ENCODE data around the gene CCDC8. TPM values are rescaled to one million over a fixed set of nuclear protein-coding genes. Genes with fewer than 3 reads are reported as not detected.
"Not testable (repeated sequence)": the region's sequence is repeated elsewhere in the genome, so short reads cannot be mapped to it uniquely, and the experiment has no call there.

Gene CCDC8
- total RNA-seq, 1 donor from 2014 or later: not detected

DNA sequence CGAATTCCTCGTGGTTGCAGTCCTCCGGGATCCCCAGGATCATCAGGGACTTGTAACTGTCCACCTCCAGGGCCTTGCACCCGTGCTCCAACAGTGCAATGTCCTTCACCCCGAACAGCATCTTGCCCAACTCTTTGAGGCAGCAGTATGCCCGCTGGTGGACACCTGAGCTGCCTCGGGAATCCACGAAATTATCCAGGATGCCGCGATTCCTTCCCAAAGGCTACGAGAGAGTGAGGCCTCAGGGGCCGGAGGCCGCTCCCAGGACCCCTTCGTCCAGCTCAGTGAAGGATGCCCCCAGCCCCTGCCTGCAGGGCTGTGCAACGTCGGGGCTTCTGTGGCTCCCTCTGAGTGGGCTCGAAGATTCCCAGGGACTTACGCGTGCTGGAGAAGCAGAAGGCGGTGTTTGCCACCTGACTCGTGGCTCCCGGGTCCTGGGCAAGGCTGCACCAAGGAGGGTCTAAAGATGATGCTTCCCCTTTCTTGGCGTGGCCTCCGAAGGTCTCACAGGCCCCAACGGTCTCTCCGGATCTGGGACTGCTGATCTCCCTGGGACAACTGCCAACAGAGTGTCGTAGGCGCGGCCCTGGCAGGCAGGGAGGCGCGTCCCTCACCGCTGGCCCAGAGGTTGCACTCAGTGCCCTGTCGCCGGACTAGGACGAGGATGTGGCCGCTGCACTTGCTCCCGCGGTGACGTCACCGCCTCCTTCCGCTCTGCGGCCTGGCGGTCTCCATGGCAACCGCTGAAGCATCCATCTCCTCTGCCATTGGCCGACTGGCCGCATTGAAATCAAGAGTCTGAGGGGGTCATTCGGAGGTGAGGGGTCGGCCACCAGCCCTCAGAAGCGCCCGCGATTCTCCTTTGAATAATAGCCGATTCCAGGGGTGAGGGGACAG, 15.1 kb upstream of the CCDC8 start, which contains the start of gene PNMA8C:
Gene PNMA8C, minus strand, starts transcription at position 698 of the 897 bp plus-strand sequence. Its CDS starts 577 bp downstream, at position 121.
- intact Hi-C loops (cut with micrococcal nuclease): no loop called here

DNA sequence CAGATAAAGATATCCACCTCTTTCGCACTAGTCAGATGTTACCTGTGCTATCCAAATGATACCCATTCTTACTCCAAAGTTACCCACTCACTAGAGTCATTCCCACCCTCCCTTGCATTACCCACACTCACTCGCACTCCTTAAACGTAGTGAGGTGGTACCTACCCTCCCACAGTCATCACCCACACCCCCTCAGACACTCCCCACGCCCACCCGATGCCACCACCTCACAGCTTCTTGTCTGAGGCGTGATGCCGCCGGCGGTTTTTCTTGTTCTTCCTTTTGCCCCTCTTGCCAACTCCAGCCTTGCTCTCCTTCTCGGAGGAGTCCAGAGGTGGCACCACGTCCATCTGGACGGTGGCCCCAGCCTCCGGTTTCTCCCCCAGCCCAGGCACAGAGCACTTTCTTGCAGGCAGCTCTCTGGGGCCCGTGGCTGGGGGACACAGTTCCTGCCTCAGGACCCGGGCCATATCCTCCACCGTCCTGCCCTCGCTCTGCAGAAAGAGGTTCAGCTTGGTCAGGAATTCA, 14.2 kb upstream of the CCDC8 start:
- intact Hi-C loops (cut with micrococcal nuclease): no loop called here

DNA sequence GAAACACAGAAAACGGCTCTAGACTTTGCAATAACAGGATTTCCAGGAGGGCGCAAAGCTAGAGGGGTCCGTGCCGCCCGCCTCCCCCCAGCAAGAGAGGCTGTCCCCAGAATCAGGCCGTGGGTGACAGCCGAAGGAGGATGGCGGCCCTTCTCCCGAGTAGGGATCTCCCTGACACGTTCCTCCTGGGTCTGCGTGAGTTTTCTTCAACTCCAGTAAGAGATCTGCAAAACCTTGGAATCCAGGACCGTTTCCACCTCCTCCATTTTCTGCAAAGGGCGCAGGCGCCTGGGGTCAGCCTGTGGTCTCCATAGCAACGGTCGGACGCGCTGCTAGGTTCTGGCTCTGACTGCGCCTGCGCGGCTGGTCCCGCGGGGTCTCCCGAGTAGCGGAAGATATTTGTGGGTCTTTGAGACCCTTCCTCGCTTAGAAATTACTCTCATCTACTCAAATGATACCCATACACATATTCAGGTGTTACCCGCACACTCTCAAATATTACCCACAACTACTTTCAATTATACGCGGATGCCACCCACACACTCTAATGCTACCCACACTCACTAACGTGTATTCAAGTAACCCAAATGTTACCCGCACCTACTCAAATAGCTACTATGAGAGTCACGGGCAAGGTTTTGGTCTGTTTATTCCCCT, 13.3 kb upstream of the CCDC8 start:
- intact Hi-C loops (cut with micrococcal nuclease): no loop called here

DNA sequence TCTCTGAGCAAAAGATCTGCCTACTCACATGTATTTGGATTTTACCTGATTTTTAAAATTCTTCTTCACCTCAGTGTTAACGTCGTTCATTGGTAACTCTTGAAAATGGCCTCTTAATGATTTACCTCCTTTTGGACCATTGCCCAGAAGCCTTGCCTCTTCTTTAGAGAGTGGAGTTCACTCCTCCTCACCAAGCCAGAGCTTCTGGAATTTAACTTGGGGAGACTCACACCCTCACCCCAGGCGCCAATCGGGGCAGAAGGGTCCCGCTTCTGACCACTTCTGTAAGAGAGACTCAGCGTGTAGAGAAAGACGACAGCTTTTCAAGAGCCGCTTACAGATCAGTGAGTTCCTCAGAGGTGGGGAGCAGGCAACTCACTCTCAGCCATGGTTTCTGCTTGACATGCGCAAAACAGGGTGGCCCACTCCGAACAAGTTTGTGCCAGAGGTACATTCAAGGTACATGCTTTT, 12.7 kb upstream of the CCDC8 start:
- intact Hi-C loops (cut with micrococcal nuclease): no loop called here

DNA sequence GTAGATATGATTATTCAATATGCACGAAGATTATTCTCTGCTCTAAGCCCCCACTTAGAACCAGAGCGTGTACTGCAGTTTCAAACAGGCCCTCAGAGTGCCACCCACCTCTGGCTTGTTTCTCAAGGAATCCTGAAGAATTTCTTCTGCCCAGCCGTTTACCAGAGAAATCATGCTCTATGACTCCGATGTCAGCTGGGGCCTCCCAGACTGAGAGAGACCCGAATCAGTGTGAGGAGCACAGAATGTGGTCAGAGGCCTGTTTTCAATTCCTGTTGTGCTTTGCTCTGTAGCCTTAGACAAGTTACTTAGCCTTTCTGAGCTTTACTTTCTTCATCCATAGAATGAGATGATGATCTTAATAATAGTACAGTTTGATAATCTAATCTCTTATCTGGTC, 9.8 kb upstream of the CCDC8 start:
- intact Hi-C loops (cut with micrococcal nuclease): no loop called here

DNA sequence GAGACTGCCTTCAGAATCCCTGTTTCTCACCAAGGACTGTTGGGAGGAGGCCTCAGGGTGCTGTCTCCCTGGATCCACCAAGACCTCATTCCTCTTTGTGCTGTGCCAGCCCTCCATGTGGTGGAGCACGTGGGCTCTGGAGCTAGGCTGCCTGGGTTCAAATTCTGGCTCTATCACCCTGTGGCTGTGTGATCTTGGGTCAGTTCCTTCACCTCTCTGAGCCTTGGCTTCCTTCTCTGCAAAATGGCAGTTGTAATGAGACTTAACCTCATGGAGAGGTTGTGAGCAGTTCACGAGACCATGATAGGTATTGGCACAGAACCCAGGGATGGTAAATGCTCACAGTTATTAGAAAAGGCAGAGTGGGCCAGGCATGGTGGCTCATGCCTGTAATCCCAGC, 9.0 kb upstream of the CCDC8 start:
- intact Hi-C loops (cut with micrococcal nuclease): no loop called here

DNA sequence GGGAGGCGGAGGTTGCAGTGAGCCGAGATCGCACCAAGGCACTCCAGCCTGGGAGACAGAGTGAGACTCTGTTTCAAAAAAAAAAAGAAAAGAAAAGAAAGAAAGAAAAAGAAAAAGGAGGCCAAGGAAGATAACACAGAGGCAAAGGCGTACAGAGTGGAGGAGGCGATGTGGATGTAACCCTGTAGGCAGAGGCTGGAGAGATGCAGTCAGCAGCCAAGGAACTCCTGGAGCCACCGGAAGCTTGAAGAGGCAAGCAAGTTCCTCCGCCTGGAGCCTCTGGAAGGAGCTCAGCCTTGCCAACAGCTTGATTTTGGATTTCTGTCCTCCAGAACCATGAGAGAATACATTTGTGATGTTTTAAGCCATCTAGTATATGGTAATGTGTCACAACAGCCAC, 6.7 kb upstream of the CCDC8 start:
- intact Hi-C loops (cut with micrococcal nuclease): no loop called here

DNA sequence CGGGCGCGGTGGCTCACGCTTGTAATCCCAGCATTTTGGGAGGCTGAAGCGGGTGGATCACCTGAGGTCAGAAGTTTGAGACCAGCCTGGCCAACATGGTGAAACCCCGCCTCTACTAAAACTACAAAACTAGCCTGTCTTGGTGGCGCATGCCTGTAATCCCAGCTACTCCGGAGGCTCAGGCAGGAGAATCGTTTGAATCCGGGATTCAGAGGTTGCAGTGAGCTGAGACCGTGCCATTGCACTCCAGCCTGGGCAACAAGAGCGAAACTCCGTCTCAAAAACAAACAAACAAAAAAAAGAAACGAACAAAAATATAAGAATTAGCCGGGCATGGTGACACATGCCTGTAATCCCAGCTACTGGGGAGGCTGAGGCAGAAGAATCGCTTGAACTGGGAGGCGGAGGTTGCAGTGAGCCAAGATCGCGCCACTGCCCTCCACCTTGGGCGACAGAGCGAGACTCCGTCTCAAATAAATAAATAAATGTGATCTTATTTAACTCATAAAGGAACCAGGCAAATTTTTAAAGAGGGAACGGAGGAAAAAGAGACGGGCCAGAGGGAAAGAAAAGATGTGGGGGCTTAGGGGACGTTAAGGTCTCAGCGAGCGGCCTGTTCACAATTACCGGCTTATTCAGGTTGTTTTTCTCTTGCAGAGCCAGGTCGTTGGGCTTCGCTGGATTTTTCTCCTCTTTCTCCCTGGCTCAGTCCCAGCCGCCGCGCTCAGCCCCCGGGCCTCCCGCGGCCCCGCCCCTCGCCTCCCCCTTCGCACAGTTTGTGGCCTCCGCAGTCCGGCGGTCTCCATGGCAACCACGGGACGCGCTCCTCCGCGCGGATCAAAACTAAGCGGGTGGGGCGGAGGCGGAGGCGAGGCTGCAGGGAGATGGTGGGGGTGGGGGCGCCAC, 2.7 kb upstream of the CCDC8 start:
- intact Hi-C loops (cut with micrococcal nuclease): not testable (repeated sequence)

DNA sequence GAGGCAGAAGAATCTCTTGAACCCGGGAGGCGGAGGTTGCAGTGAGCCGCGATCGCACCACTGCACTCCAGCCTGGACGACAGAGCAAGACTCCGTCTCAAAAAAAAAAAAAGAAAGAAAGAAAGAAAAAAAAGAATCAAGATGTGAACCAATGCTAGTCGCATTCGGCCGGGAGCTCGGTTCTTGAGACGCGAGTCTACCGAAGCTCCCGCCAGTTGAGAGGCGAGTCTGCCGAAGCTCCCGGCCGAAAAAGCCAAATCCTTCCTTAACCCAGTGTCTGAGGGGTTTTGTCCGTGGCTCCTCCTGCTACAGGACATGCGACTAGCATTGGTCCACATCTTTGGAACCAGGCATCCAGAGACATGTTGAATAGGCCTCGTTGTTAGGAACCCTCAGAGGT, 1.5 kb upstream of the CCDC8 start:
- intact Hi-C loops (cut with micrococcal nuclease): not testable (repeated sequence)

DNA sequence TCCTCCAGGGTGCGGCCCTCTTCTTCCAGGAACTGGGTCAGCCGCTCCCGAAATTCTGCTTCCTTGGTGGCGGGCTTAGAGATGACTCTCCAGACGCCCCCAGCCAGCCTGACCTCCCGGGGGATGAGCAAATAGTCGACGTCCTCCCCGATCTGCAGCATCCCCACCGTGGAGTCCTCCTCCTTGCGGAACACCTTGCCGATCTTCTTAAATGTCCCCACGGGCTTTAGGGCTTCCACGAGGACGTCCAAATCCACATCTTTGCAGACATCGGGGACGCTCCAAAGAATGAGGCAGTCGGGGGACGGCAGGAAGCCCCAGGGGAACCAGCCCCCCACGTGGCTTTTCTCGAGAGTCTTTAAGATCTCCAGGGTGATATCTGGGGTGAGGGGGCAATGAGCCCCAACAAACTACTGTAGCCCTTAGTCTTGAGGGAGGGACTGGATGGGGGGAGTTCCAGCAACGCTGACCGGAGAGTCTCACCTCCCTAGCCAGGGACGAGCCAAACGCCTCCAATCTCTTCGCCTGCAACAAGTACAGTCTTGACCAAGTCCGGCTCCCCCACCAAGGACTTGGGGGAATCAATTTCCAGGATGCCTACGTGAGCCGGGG, 608 bp downstream of the CCDC8 start:
- intact Hi-C loops (cut with micrococcal nuclease): no loop called here

DNA sequence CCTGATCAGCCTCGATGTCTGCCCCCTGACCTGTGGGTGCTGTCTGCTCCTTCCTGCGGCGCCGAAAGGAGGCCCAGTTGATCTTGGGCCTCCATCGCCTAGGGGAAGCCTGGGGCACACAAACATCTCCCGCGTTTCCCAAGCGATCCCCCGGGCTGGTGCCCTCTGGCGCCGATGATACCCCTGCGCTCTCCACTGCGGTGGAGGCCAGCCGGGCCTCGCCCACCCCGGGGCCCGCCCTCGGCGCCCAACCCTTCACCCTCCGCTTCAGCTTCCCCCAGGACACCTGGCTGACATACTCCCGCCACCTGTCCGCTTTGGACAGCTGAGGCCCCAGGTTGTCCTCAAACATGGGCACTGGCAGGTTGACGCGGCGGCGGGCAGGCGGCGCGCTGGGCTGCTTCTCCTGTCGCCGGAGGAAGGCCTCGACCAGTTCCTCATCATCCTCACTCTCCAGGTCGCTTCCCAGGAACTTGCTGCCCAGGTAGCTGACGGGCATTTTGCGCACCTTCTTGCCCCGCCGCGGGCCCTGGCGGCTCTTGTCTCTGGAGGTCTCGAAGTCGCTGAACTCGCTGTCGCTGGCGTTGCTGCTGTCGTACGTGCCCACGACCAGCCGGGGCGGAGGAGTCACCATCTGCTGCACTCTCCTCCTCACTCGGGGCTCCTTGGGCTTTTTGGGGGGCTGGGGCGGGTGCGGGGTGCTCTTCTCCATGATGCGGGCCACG, 1.3 kb downstream of the CCDC8 start:
- intact Hi-C loops (cut with micrococcal nuclease): no loop called here

DNA sequence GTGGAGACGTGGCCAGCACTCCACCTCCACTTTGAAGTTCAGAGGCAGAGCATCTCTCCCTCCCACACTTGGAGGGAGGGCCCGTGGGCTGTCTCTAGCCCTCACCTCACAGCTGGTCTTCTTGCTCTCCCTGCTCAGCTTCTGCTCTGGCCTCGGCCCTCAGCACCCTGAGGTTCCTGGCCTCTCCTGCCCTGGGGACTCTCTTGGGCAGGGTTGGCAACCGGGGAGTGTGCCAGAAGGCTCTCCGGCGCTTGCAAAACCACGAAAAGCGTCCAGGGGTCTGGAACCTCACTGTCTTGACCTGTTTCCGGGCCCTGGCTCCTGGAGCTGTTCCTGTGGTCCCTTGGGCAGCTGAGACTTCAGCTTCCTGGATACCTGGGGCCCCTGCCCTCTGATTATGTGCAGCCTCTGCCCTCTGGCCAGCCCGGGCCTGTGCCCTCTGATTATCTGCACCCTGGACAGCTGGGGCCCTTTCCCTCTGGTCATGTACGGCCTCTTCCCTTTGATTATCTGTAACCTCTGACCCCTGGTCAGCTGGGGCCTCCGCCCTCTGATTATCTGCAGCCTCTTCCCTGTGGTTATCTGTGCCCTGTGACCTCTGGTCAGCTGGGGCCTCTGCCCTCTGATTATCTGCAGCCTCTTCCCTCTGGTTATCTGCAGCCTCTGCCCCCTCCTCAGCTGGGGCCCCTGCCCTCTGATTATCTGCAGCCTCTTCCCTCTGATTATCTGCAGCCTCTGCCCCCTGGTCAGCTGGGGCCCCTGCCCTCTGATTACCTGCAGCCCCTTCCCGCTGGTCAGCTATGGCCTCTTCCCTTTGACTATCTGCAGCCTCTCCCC, 2.1 kb downstream of the CCDC8 start:
- intact Hi-C loops (cut with micrococcal nuclease): no loop called here

DNA sequence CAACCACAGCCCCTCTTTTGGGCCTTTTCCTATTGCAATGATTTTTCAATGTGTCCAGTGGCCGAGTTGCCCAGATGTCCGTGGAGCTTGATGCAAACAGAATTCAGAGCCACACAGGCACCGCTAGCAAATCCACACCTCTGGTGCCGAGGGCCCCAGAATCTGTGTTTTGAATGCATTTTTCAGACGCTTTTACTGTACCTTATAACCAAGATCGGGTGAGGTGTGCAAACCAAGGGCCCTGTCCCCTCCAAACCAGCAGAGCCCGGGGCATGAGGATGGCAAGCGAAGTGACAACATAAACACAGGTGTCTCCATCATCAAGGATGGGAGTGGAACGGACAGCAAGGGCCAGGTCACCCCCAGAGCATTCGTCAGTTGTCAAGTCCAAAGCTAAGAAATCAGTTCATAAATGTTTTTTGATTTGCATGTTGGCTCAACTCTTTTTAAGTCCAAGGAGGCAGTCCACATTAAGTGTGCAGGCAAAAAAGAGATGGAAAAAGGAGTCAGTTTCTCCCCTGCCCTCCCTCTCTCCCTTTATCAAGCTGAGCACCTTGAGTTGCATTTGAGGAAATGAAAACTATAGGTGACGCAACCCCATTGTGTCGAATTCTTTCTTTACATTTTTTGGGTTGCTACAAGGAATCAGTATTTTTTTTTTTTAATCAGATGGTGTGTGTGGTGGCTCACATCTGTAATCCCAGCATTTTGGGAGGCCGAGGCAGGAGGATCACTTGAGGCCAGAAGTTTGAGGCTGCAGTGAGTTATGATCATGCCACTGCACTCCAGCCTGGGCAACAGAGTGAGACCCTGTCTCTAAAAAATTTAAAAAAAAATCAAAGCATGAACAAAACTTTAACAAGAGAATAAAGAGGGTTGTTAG, 2.9 kb downstream of the CCDC8 start:
- intact Hi-C loops (cut with micrococcal nuclease): no loop called here

DNA sequence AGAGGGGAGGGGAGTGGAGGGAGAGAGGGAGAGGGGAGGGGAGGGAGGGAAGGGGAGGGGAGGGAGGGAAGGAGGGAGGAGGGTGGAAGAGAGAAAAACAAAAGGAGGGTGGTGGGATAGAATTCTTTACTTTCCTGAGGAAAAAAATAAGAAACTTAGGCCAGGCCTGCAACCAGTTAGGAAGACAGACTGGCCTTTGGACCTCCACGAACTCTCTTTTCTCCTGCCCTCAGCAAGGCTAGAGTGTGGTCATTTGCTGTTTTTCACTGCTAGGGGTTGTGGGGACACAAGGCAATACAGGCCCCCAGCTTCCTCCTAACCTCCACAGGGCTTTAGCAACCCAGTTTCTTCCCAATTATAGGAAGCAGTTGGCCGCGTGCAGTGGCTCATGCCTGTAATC, 4.2 kb downstream of the CCDC8 start:
- intact Hi-C loops (cut with micrococcal nuclease): no loop called here

DNA sequence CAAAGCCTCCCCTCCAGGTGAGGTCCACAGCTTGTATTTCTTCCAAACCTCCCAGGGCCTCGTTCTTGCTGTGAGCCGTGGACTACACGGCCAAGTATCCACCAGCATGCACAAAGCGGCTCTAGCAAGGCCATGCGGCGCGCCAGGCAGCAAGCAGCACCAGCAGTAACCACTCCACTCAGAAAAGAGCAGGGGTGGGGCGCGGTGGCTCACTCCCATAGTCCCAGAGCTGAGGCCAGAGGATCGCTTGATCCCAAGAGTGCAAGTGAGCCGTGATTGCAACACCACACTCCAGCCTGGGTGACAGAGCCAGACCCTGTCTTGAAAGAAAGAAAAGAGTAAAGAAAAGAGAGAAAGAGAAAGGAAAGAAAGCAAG, 4.7 kb downstream of the CCDC8 start:
- intact Hi-C loops (cut with micrococcal nuclease): no loop called here

DNA sequence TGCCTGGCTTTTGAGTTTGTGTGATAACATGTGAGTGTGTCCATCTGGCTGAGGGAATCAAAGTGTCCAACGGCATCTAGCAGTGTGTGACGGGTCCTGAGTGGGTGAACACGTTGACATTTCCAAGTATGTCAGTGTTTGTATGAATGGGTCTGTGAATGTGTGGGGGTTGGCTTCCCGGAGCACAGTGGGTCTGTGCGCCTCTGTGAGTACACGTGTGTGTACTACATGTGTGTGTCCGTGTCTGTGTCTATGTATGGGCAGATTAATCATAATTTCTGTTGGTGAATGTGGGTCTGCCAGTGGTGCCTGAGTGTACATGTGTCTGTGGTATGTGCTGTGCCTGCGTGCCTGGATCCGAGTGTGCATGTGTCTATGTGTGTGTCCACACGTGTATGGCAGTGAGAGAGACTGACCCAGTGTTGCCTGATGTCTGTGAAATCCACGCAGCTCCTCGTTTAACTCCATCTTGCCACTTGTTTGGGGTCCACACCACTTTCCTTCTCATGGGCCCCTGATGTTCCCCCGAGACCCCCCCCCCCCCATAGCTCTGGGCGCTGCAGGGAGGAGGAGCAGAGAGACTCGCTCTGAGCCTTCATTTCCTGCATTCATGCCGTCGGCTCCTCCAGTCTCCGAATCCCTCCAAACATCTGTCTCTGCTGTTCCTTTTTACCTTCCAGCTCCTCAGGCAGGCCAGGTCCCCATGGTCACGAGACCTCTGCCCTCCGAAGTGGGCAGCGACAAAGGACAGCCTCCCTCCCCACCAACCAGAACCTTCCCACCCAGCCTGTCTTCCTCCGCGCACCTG, 5.3 kb downstream of the CCDC8 start:
- intact Hi-C loops (cut with micrococcal nuclease): no loop called here

DNA sequence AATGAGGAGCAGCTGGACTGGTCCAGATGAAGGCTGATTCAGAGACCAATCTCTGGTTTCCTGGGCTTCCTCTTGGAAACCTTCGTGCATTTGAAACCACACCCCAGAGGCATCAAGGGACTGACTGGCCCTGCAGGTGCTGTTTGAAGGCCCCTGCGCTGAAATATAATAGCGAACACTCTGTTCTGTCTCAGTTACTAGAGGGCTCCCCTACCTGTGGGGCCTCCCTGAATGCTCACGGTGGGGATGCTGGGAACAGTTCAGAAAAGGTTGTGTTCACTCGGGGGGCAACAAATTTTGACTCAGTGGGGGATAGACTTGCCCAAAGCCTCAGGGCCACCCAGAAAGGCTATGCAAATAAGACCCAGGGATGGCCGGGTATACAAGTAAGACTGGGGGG, 6.4 kb downstream of the CCDC8 start:
- intact Hi-C loops (cut with micrococcal nuclease): no loop called here

All from T-helper 1 cell treated with Interleukin-12 subunit alpha and Interleukin-12 subunit beta and Interleukin-4 antibody, amounts not matched to agents 30 ng/mL and 1 ng/mL, for 36 hours (primary cell).